ENCODE measurements around the gene ADAM29.
"Not testable (repeated sequence)": the region's sequence is repeated elsewhere in the genome, so short reads cannot be mapped to it uniquely, and the experiment has no call there.

ADAM29 gene

GRCh38 chr4:175017751-175018150 is 99.6 kb downstream of the ADAM29 start:
- no peak overlapping the region for H3K27ac ChIP-seq (ENCODE audit: low read depth, low read length)
- H3K27me3 ChIP-seq (ENCODE audit: low read length) = no peaks in the 10 kb centered on the region
- H3K9me3 ChIP-seq (ENCODE audit: insufficient read depth, low read length) = peaks cover 12% of the 10 kb centered on the region; the same call in 1 of the 2 replicates
- TF ChIP-seq CTCF (IDR thresholded peaks at IDR 0.05; ENCODE audit: insufficient read depth, low read length, poor library complexity, severe bottlenecking) (no peak), EZH2phosphoT487 (conservative IDR thresholded peaks at IDR 0.05; ENCODE audit: low read length) (no peak)
- no peak overlapping the region for H2AFZ ChIP-seq (ENCODE audit: low read depth, low read length, severe bottlenecking)
- no peak overlapping the region for H3K4me3 ChIP-seq (ENCODE audit: insufficient read depth, low read length, poor library complexity, severe bottlenecking)
- no peak overlapping the region for H3K4me2 ChIP-seq (ENCODE audit: low read depth, low read length, poor library complexity, severe bottlenecking)
- no peaks in the 10 kb centered on the region for H3F3A ChIP-seq (ENCODE audit: insufficient read depth)
- no peaks in the 10 kb centered on the region for H3K9me2 ChIP-seq (replicated peaks; ENCODE audit: insufficient read depth, low read length)
- no peaks in the 10 kb centered on the region for H4K20me1 ChIP-seq (ENCODE audit: low read depth, low read length)
- no peaks in the 10 kb centered on the region; the same call in 1 of the 2 replicates for H3K36me3 ChIP-seq (ENCODE audit: low read length)
- no peaks in the 10 kb centered on the region for H3K79me2 ChIP-seq (ENCODE audit: insufficient read depth, low read length)
- H3K9ac ChIP-seq (ENCODE audit: low read length) = no peak overlapping the region

GRCh38 chr4:175019447-175019846 is 101.3 kb downstream of the ADAM29 start:
- H4K20me1 ChIP-seq (ENCODE audit: low read depth, low read length); H3K27me3 ChIP-seq (ENCODE audit: low read length); H3K36me3 ChIP-seq (ENCODE audit: low read length); H3K79me2 ChIP-seq (ENCODE audit: insufficient read depth, low read length); H3K9me2 ChIP-seq (replicated peaks; ENCODE audit: insufficient read depth, low read length); H3K27ac ChIP-seq (ENCODE audit: low read depth, low read length); H3K4me2 ChIP-seq (ENCODE audit: low read depth, low read length, poor library complexity, severe bottlenecking); H3F3A ChIP-seq (ENCODE audit: insufficient read depth); H3K9ac ChIP-seq (ENCODE audit: low read length); H3K4me3 ChIP-seq (ENCODE audit: insufficient read depth, low read length, poor library complexity, severe bottlenecking): not testable (repeated sequence)
- H3K9me3 ChIP-seq (ENCODE audit: insufficient read depth, low read length) = peaks cover 12% of the 10 kb centered on the region; the same call in 1 of the 2 replicates
- H2AFZ ChIP-seq (ENCODE audit: low read depth, low read length, severe bottlenecking) = peak overlapping the region; percentile 56
